ENCODE results near the gene PRDM16.

DNA sequence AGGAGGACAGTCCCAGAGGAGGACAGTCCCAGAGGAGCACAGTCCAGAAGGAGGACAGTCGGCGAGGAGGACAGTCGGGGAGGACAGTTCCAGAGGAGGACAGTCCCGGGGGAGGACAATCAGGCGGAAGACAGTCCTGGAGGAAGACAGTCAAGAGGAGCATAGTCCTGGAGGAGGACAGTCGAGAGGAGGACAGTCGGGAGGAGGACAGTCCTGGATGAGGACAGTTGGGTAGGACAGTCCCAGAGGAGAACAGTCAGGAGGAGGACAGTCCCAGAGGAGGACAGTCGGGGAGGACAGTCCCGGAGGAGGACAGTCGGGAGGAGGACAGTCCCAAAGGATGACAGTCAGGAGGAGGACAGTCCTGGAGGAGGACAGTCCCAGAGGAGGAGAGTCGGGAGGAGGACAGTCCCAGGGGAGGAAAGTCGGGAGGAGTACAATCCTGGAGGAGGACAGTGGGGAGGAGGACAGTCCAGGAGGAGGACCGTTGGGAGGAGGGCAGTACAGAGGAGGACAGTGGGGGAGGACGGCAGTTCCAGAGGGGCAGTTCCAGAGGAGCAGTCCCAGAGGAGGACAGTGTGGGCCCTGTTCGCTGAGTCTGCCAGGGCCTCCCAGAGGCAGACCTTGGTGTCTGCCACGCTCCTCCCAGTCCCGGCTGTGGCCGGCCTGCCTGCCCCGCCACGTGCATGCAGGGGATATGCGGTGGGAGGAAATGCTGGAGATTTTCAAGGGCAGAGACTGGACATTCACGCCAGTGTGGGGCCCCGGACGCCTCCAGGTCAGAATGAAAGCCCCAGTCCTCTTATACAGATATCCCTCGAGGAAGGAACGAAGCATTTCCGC lies 201.6 kb downstream of the PRDM16 start:
- TF ChIP-seq, protein P1, sequence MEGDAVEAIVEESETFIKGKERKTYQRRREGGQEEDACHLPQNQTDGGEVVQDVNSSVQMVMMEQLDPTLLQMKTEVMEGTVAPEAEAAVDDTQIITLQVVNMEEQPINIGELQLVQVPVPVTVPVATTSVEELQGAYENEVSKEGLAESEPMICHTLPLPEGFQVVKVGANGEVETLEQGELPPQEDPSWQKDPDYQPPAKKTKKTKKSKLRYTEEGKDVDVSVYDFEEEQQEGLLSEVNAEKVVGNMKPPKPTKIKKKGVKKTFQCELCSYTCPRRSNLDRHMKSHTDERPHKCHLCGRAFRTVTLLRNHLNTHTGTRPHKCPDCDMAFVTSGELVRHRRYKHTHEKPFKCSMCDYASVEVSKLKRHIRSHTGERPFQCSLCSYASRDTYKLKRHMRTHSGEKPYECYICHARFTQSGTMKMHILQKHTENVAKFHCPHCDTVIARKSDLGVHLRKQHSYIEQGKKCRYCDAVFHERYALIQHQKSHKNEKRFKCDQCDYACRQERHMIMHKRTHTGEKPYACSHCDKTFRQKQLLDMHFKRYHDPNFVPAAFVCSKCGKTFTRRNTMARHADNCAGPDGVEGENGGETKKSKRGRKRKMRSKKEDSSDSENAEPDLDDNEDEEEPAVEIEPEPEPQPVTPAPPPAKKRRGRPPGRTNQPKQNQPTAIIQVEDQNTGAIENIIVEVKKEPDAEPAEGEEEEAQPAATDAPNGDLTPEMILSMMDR (IDR thresholded peaks at IDR 0.05) = no peak
- TF ChIP-seq, protein P2, sequence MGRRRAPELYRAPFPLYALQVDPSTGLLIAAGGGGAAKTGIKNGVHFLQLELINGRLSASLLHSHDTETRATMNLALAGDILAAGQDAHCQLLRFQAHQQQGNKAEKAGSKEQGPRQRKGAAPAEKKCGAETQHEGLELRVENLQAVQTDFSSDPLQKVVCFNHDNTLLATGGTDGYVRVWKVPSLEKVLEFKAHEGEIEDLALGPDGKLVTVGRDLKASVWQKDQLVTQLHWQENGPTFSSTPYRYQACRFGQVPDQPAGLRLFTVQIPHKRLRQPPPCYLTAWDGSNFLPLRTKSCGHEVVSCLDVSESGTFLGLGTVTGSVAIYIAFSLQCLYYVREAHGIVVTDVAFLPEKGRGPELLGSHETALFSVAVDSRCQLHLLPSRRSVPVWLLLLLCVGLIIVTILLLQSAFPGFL (CRISPR knock-in tag; IDR thresholded peaks at IDR 0.05; ENCODE audit: borderline replicate concordance) = no peak
- no peak for TF ChIP-seq NR1H2 (CRISPR knock-in tag; IDR thresholded peaks at IDR 0.05)
- TF ChIP-seq, protein P3, sequence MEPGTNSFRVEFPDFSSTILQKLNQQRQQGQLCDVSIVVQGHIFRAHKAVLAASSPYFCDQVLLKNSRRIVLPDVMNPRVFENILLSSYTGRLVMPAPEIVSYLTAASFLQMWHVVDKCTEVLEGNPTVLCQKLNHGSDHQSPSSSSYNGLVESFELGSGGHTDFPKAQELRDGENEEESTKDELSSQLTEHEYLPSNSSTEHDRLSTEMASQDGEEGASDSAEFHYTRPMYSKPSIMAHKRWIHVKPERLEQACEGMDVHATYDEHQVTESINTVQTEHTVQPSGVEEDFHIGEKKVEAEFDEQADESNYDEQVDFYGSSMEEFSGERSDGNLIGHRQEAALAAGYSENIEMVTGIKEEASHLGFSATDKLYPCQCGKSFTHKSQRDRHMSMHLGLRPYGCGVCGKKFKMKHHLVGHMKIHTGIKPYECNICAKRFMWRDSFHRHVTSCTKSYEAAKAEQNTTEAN (CRISPR knock-in tag; IDR thresholded peaks at IDR 0.05) = no peak
- no peak for TF ChIP-seq GABPB1 (CRISPR knock-in tag; IDR thresholded peaks at IDR 0.05)
- TF ChIP-seq, protein P4, sequence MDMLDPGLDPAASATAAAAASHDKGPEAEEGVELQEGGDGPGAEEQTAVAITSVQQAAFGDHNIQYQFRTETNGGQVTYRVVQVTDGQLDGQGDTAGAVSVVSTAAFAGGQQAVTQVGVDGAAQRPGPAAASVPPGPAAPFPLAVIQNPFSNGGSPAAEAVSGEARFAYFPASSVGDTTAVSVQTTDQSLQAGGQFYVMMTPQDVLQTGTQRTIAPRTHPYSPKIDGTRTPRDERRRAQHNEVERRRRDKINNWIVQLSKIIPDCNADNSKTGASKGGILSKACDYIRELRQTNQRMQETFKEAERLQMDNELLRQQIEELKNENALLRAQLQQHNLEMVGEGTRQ (CRISPR knock-in tag; IDR thresholded peaks at IDR 0.05) = no peak
- TF ChIP-seq, protein P5, sequence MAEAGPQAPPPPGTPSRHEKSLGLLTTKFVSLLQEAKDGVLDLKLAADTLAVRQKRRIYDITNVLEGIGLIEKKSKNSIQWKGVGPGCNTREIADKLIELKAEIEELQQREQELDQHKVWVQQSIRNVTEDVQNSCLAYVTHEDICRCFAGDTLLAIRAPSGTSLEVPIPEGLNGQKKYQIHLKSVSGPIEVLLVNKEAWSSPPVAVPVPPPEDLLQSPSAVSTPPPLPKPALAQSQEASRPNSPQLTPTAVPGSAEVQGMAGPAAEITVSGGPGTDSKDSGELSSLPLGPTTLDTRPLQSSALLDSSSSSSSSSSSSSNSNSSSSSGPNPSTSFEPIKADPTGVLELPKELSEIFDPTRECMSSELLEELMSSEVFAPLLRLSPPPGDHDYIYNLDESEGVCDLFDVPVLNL (CRISPR knock-in tag; IDR thresholded peaks at IDR 0.05; ENCODE audit: borderline replicate concordance, low read depth) = no peak
